ENCODE data around the gene FA2H.

FA2H gene

GRCh38 chr16:74759564-74759963 lies 15.1 kb downstream of the FA2H start:
- TF ChIP-seq CTCF (IDR thresholded peaks at IDR 0.05; ENCODE audit: poor library complexity, severe bottlenecking): no peak
- Histone ChIP-seq H3K4me1 (ENCODE audit: insufficient read depth, poor library complexity, severe bottlenecking) (peaks cover 6% of the 10 kb centered on the region), H3K4me3 (ENCODE audit: severe bottlenecking) (no peak overlapping the region), H3K27me3 (ENCODE audit: insufficient read depth, poor library complexity, severe bottlenecking) (no peaks in the 10 kb centered on the region), H3K9me3 (ENCODE audit: severe bottlenecking) (no peaks in the 10 kb centered on the region), H3K36me3 (ENCODE audit: low read depth) (no peaks in the 10 kb centered on the region), H3K27ac (ENCODE audit: poor library complexity, severe bottlenecking) (no peak overlapping the region)
- ATAC-seq (ENCODE audit: low read depth) (no peak), DNase-seq (ENCODE audit: low spot score) (no peak)

DNA sequence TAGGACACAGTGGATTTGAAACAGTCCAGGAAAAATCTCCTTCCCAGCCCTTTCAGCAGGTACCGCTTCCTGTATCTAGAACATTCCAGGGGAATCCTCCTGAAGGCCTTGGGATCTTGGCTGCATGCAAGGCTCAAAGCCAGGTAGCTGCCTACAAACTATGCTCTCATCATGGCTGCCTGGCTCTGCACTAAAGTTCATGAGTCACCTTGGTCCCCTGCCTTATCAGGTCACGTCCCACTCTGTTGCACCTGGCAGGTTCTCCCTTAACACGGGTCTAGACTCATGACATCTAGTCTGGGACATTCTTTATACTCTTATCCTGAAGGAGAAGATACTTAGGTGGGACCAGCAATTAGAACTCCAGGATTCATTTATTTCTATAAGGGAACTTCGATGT lies 15.8 kb downstream of the FA2H start:
- no peaks in the 10 kb centered on the region for H3K36me3 ChIP-seq (ENCODE audit: low read depth)
- no peaks in the 10 kb centered on the region for H3K9me3 ChIP-seq (ENCODE audit: severe bottlenecking)
- no peak overlapping the region for H3K27ac ChIP-seq (ENCODE audit: poor library complexity, severe bottlenecking)
- ATAC-seq (ENCODE audit: low read depth) (no peak), DNase-seq (ENCODE audit: low spot score) (no peak)
- TF ChIP-seq CTCF (IDR thresholded peaks at IDR 0.05; ENCODE audit: poor library complexity, severe bottlenecking): no peak
- no peak overlapping the region for H3K4me3 ChIP-seq (ENCODE audit: severe bottlenecking)
- peaks cover 6% of the 10 kb centered on the region for H3K4me1 ChIP-seq (ENCODE audit: insufficient read depth, poor library complexity, severe bottlenecking)
- H3K27me3 ChIP-seq (ENCODE audit: insufficient read depth, poor library complexity, severe bottlenecking): no peaks in the 10 kb centered on the region

DNA sequence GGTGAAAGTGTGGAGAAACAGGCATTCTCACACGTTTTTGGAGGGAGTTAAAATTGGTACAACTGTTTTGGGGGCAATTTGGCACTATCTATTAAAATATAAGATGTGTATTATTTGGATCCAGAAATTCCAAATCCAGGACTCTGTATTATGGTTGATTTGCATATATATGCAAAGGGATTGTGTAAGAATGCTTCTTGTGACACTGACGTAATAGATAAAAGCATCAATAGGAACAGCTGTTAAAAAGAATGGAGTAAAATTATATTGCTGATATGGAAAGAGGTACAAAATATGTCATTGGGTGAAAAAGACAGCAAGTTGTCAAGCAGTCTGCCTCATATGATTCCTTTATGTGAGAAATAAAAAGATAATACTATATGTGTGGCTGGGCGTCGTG lies 17.3 kb downstream of the FA2H start:
- Histone ChIP-seq H3K27ac (ENCODE audit: poor library complexity, severe bottlenecking) (no peak overlapping the region), H3K36me3 (ENCODE audit: low read depth) (no peaks in the 10 kb centered on the region), H3K4me3 (ENCODE audit: severe bottlenecking) (no peak overlapping the region), H3K9me3 (ENCODE audit: severe bottlenecking) (no peaks in the 10 kb centered on the region), H3K4me1 (ENCODE audit: insufficient read depth, poor library complexity, severe bottlenecking) (peaks cover 6% of the 10 kb centered on the region), H3K27me3 (ENCODE audit: insufficient read depth, poor library complexity, severe bottlenecking) (no peaks in the 10 kb centered on the region)
- ATAC-seq (ENCODE audit: low read depth): no peak
- TF ChIP-seq CTCF (IDR thresholded peaks at IDR 0.05; ENCODE audit: poor library complexity, severe bottlenecking): no peak
- no peak for DNase-seq (ENCODE audit: low spot score)

GRCh38 chr16:74756203-74756602 lies 18.4 kb downstream of the FA2H start:
- Histone ChIP-seq H3K27me3 (ENCODE audit: insufficient read depth, poor library complexity, severe bottlenecking) (no peaks in the 10 kb centered on the region), H3K9me3 (ENCODE audit: severe bottlenecking) (no peaks in the 10 kb centered on the region)
- no peak for ATAC-seq (ENCODE audit: low read depth)

DNA sequence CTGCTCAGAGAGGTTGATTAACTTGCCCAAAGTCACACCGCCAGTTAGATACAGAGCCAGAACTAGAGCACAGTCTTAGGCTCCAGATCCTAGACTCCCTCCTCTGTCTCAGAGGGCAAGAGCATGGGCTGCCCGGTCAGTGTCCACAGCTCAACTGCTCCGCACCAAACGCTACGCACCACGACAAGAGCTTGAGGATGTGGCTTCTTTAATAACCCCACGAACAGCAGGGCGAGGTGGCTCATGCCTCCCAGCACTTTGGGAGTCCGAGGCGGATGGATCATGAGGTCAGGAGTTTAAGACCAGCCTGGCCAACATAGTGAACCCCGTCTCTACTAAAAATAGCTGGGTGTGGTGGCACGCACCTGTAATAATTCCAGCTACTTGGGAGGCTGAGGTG lies 21.4 kb downstream of the FA2H start:
- TF ChIP-seq CTCF (IDR thresholded peaks at IDR 0.05; ENCODE audit: poor library complexity, severe bottlenecking): no peak
- DNase-seq (ENCODE audit: low spot score) (no peak), ATAC-seq (ENCODE audit: low read depth) (no peak)
- H3K27ac ChIP-seq (ENCODE audit: poor library complexity, severe bottlenecking): no peak overlapping the region
- H3K4me1 ChIP-seq (ENCODE audit: insufficient read depth, poor library complexity, severe bottlenecking): no peaks in the 10 kb centered on the region
- no peaks in the 10 kb centered on the region for H3K36me3 ChIP-seq (ENCODE audit: low read depth)
- no peak overlapping the region for H3K4me3 ChIP-seq (ENCODE audit: severe bottlenecking)
- H3K9me3 ChIP-seq (ENCODE audit: severe bottlenecking): no peaks in the 10 kb centered on the region
- H3K27me3 ChIP-seq (ENCODE audit: insufficient read depth, poor library complexity, severe bottlenecking): no peaks in the 10 kb centered on the region

More at GRCh38 chr16:74756203-74756602, 18.4 kb downstream of the FA2H start:
- Histone ChIP-seq H3K27ac (ENCODE audit: poor library complexity, severe bottlenecking) (no peak overlapping the region), H3K4me3 (ENCODE audit: severe bottlenecking) (no peak overlapping the region), H3K4me1 (ENCODE audit: insufficient read depth, poor library complexity, severe bottlenecking) (peaks cover 6% of the 10 kb centered on the region), H3K36me3 (ENCODE audit: low read depth) (no peaks in the 10 kb centered on the region)
- DNase-seq (ENCODE audit: low spot score): no peak
- TF ChIP-seq CTCF (IDR thresholded peaks at IDR 0.05; ENCODE audit: poor library complexity, severe bottlenecking): no peak
